NCI-H146 treated with DMSO at 0.1 percent for 48 hours (cell line): ENCODE data around the gene SPDYE3.
"Not testable (repeated sequence)": the region's sequence is repeated elsewhere in the genome, so short reads cannot be mapped to it uniquely, and the experiment has no call there.

Experiments used
- DNase-seq: peaks from one replicate; lab custom pipeline; 2025; ENCODE audit not compliant: unreplicated experiment; lab: John Stamatoyannopoulos, UW

Gene SPDYE3

DNA sequence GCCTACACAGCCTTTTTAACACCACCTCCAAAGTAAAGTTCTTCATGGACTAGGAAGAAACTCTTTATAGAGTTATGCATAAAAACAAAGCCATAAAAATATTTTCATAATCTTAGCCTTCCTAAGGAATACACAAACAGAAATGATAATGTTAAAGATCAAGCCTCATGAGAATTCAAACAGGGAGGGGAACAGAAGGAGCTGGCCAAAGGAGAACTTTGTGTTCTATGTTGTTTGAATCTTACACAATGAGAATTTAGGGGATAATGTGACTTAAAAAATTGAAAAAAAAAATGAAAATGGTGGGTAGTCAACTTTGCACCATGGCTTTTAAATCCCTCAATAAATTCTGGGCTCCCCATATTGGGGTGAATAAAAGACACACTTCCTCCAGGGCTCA lies 41.3 kb downstream of the SPDYE3 start:
- DNase-seq, result no peak

- DNase-seq, result no peak
These were observed 42.3 kb downstream of the SPDYE3 start for GRCh38 chr7:100349757-100350156.

GRCh38 chr7:100351657-100352058 lies 44.2 kb downstream of the SPDYE3 start:
- DNase-seq, result no peak

GRCh38 chr7:100352230-100352781 lies 44.8 kb downstream of the SPDYE3 start:
- DNase-seq, result not testable (repeated sequence)

- DNase-seq, result no peak
These were observed 45.6 kb downstream of the SPDYE3 start for GRCh38 chr7:100352984-100353684.

DNA sequence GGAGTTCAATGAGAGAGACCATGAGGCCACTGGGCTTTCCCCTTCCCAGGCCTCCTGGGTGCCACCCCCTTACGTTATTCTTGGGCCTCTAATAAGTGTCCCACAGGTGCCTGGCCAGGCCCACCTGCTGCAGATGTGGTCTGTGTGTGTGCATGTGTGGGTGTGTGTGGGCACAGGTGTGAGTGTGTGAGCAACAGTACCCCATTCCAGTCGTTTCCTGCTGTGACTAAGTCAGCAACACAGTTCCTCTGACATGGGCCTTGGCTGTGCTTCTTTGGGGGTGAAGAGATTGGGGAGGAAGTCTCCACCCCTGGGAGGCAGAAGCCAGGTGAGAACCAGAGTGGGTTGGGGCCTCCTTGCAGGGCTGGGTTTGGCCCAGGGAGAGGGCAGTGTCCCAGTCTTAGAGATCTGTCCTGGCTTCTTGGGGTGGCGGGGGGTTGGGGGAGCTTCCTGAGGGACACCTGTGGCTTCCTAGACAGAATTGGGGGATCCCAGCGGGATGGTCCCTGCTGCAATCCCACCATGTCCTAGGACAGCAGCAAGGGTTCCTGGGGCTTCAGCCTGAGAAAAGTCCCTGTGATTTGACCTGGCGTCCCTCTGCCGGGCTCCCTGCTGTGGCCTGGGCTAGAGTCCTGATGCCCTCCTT lies 46.3 kb downstream of the SPDYE3 start:
- no peak for DNase-seq

GRCh38 chr7:100356416-100357068 lies 49.0 kb downstream of the SPDYE3 start:
- no peak for DNase-seq

- DNase-seq, result no peak
These were observed 49.6 kb downstream of the SPDYE3 start for GRCh38 chr7:100357131-100357561.

GRCh38 chr7:100358027-100358856 lies 50.7 kb downstream of the SPDYE3 start, which contains the start of gene PILRB:
TSS of gene PILRB (plus strand) at chr7:100358117. CDS start at chr7:100358303, 186 bp downstream.
- DNase-seq, result no peak

- DNase-seq, result no peak
These were observed 51.3 kb downstream of the SPDYE3 start for GRCh38 chr7:100358857-100359212.

DNA sequence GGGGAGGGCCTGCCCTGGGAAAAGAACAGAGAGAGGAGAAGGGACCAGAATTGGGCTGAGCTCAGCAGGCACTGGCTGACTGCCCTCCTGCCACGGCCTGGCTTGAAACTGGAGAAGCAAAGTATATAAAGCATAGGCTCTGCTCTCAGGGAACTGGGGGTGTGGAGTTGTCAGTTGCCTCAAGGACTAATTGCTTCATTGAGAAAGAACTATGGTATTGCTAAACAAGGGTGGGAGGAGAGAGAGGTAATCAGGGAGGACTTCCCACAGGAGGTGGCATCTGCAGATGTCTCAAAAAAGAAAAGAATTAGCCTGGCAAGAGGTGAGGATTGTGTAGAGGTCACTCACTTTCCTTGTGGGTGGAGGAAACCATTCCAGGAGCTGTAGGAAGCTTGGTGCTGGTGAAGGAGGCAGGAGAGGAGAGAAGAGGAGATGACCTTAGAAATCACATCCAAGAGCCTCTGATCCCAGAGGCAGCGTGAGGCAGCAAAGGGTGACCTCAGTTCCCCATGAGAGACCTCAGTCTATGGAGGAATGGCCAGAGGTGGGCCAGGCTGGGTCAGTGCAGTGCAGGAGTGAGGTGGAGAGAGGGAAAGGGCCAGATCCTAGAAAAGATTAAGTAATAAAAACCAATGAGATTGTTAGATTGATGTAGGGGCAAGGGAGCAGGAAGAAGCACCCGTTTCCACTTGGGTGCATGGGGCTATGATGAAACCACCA lies 52.8 kb downstream of the SPDYE3 start:
- DNase-seq, result no peak

DNA sequence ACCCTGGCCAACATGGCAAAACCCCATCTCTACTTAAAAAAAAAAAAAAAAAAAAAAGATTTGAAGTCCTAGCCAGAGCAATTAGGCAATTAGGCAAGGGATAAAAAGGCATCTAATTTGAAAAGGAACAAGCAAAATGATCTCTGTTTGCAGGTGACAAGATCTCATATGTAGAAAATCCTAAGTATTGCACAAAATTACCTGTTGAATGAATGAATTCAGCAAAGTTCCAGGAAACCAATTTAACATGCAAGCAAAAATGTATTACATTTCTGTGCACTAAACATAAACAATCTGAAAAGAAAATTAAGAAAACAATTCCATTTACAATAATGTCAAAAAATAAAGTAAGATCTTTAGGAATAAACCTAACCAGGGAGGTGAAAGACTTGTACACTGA lies 55.6 kb downstream of the SPDYE3 start:
- DNase-seq, result no peak

GRCh38 chr7:100363797-100364196 lies 56.3 kb downstream of the SPDYE3 start:
- not testable (repeated sequence) for DNase-seq

DNA sequence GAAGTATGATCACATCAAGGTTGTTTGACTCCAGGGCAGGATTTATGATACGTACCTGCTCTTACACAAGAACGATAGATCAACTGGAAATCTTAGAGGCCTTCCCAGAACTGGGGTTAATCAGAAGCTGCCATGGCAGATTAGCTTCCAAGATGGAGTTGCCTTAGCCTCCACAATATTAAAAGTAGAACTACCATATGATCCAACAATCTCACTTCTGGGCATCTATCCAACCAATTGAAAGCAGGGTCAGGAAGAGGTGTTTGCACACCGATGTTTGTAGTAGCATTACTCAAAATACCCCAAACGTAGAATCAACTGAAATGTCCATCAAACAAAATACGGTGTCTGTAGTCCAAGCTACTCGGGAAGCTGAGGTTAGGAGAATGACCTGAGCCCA lies 57.0 kb downstream of the SPDYE3 start:
- no peak for DNase-seq

GRCh38 chr7:100365998-100366367 lies 58.5 kb downstream of the SPDYE3 start:
- DNase-seq, result not testable (repeated sequence)

GRCh38 chr7:100366411-100367250 lies 59.1 kb downstream of the SPDYE3 start:
- no peak for DNase-seq

DNA sequence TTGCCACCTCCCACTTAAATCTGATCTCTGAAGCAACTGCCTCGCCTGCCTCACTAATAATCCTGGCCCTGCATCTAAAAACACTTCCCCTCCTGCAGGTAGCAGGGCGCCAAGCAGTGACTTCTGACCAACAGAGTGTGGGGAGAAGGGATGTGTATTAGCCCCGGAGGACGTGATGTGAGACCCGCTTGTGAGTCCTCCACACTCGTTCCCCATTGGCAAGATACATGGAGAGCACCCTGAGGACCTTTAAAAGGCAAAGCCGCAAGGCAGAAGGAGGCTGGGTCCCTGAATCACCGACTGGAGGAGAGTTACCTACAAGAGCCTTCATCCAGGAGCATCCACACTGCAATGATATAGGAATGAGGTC lies 59.7 kb downstream of the SPDYE3 start:
- no peak for DNase-seq

DNA sequence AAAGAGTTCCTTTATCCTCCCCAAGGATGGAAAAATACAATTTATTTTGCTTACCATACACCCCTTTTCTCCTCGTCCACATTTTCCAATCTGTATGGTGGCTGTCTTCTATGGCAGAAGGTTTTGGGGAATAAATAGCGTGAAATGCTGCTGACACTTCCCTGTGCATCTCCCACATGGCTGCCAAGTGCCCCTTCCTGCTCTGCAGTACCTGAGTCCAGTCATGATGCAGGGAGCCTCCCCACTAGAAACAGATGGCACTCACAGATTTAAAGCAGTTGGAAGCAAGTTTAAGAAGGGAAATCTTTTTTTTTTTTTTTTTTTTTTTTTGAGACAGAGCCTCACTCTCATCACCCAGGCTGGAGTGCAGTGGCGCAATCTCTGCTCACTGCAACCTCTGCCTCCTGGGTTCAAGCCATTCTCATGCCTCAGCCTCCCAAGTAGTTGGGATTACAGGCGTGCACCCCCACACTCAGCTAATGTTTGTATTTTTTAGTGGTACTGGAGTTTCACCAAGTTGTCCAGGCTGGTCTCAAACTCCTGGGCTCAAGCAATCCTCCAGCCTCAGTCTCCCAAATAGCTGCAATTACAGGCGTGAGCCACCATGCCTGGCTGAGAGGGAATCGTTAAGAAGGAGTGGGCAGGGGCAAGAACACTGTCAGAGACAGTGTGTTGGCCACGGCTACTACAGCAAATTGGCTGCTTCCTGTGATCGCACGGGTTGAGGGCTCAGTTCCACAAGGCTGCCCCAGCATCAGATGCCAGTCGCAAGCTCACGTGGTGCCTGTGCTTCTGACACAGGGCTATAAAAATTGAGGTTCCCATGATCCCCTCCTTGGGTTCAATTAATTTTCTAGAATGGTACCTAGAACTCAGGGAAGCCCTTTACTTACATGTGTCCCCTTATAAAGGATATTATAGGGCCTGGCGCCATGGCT lies 60.4 kb downstream of the SPDYE3 start:
- no peak for DNase-seq
